Breast epithelium (tissue), 4 donors: ENCODE measurements around the gene KLHL4. TPM values are rescaled to one million over a fixed set of nuclear protein-coding genes. Genes with fewer than 3 reads are reported as not detected.
"Not testable (repeated sequence)": the region's sequence is repeated elsewhere in the genome, so short reads cannot be mapped to it uniquely, and the experiment has no call there.

Experiments used
- DNase-seq, 2 donors: peaks; one replicate each; pipeline ENCODE4 v3.0.0-alpha.2; 2019; ENCODE audit warnings: low spot score in 2 of 2
- H3K27ac ChIP-seq, 2 donors: fragments of 200-600 bp; sonication (generic) in 1 of 2; one replicate each; pipeline ENCODE4 v1.5.1; 2016 to 2019; ENCODE audit warnings: mild to moderate bottlenecking in 1 of 2
- H3K27me3 ChIP-seq, 2 donors: fragments of 200-600 bp; sonication (generic) in 1 of 2; one replicate each; pipeline versions ENCODE4 v1.5.1 to v1.6.0; 2017 to 2019; ENCODE audit warnings: control low read depth in 1 of 2, mild to moderate bottlenecking in 1 of 2
- H3K36me3 ChIP-seq: fragments of 200-600 bp; one replicate; pipeline ENCODE4 v1.5.1; 2019
- H3K4me1 ChIP-seq, 2 donors: fragments of 200-600 bp; sonication (generic); one replicate each; pipeline ENCODE4 v1.5.1; 2016 to 2019; ENCODE audit warnings: control low read depth in 1 of 2
- H3K4me3 ChIP-seq, 3 donors: fragments of 200-600 bp; sonication (generic); 1 replicate in 2 of 3; 2 replicates in 1 of 3; pipeline ENCODE4 v1.5.1; 2016 to 2019; ENCODE audit warnings: mild to moderate bottlenecking in 3 of 3, moderate library complexity in 2 of 3
- H3K9me3 ChIP-seq, 2 donors: fragments of 200-600 bp; sonication (generic) in 1 of 2; one replicate each; pipeline ENCODE4 v1.5.1; 2016 to 2019; ENCODE audit warnings: control low read depth in 1 of 2
- CTCF ChIP-seq, 3 donors: fragments of 450-650 bp; IDR thresholded peaks; one replicate each; pipeline ENCODE4 v1.5.1; 2016 to 2017; ENCODE audit warnings: antibody characterized with exemption in 3 of 3, mild to moderate bottlenecking in 3 of 3, moderate library complexity in 3 of 3
- POLR2A ChIP-seq: fragments of 450-650 bp; IDR thresholded peaks from one replicate; pipeline ENCODE4 v1.6.1; 2016; ENCODE audit warnings: antibody characterized with exemption, mild to moderate bottlenecking, moderate library complexity
- POLR2AphosphoS5 ChIP-seq, 3 donors: sonication (generic); formaldehyde crosslinking; IDR thresholded peaks; one replicate each; pipeline ENCODE4 v1.6.1; 2017; ENCODE audit warnings: antibody characterized with exemption in 3 of 3
- intact Hi-C: fragments of 100-400 bp; cut with DNase I; formaldehyde crosslinking; loops from one replicate; pipeline ENCODE4 v1.15.1; 2023; ENCODE audit warnings: low total_unique reads
- total RNA-seq, 3 donors: library from RNA; depleted of rRNA; stranded (reverse); fragments of >200 nt; gene quantifications; one replicate each; pipeline ENCODE4 v1.1.0, GENCODE V29; 2016

The KLHL4 gene
- total RNA-seq, 3 donors from 2014 or later = 0.66 to 2.1 (median 1.2) TPM

- intact Hi-C loops = no loop called here
- Histone ChIP-seq H3K27ac (no peak overlapping the region), H3K4me1 (no peaks in the 10 kb centered on the region), H3K36me3 (no peaks in the 10 kb centered on the region), H3K4me3 (no peak overlapping the region), H3K27me3 (peaks cover 0 to 25% of the 10 kb centered on the region in 2 donors), H3K9me3 (no peaks in the 10 kb centered on the region)
- TF ChIP-seq CTCF (IDR thresholded peaks at IDR 0.05) = no peak
- no peak for TF ChIP-seq POLR2AphosphoS5 (IDR thresholded peaks at IDR 0.05)
- no peak for TF ChIP-seq POLR2A
- no peak for DNase-seq
These were observed 116.8 kb downstream of the KLHL4 start for GRCh38 chrX:87634361-87634760.

- no peaks in the 10 kb centered on the region for H3K4me1 ChIP-seq
- no peak overlapping the region for H3K4me3 ChIP-seq
- no peak overlapping the region for H3K27ac ChIP-seq
- DNase-seq = no peak
- H3K27me3 ChIP-seq = peaks cover 0 to 29% of the 10 kb centered on the region in 2 donors
- peaks cover 6 to 12% of the 10 kb centered on the region in 2 donors for H3K9me3 ChIP-seq
- intact Hi-C loops = no loop called here
- H3K36me3 ChIP-seq = no peaks in the 10 kb centered on the region
- no peak for TF ChIP-seq POLR2AphosphoS5 (IDR thresholded peaks at IDR 0.05)
- no peak for TF ChIP-seq CTCF (IDR thresholded peaks at IDR 0.05)
- TF ChIP-seq POLR2A = no peak
These were observed 118.9 kb downstream of the KLHL4 start for GRCh38 chrX:87636533-87636932.

- H3K36me3 ChIP-seq, intact Hi-C loops, H3K4me3 ChIP-seq, H3K27ac ChIP-seq, H3K4me1 ChIP-seq, DNase-seq: not testable (repeated sequence)
- Histone ChIP-seq H3K9me3 (peaks cover 10 to 23% of the 10 kb centered on the region in 2 donors), H3K27me3 (peaks cover 0 to 11% of the 10 kb centered on the region in 2 donors)
These were observed 123.8 kb downstream of the KLHL4 start for GRCh38 chrX:87641439-87641838.

- no peak for TF ChIP-seq POLR2AphosphoS5 (IDR thresholded peaks at IDR 0.05)
- no peak for TF ChIP-seq POLR2A
- no peak for TF ChIP-seq CTCF (IDR thresholded peaks at IDR 0.05)
- Histone ChIP-seq H3K4me3 (no peak overlapping the region), H3K27me3 (peaks cover 0 to 27% of the 10 kb centered on the region in 2 donors), H3K9me3 (no peaks in the 10 kb centered on the region), H3K27ac (no peak overlapping the region), H3K36me3 (no peaks in the 10 kb centered on the region), H3K4me1 (no peaks in the 10 kb centered on the region)
- no peak for DNase-seq
- intact Hi-C loops = no loop called here
These were observed 144.2 kb downstream of the KLHL4 start for GRCh38 chrX:87661761-87662160.

- Histone ChIP-seq H3K36me3 (no peaks in the 10 kb centered on the region), H3K9me3 (no peaks in the 10 kb centered on the region), H3K27me3 (peaks cover 0 to 31% of the 10 kb centered on the region in 2 donors), H3K4me1 (no peaks in the 10 kb centered on the region), H3K4me3 (no peak overlapping the region), H3K27ac (no peak overlapping the region)
- no peak for DNase-seq
- intact Hi-C loops = no loop called here
- TF ChIP-seq CTCF (IDR thresholded peaks at IDR 0.05) (no peak), POLR2AphosphoS5 (IDR thresholded peaks at IDR 0.05) (no peak), POLR2A (no peak)
These were observed 145.8 kb downstream of the KLHL4 start for GRCh38 chrX:87663421-87663820.

GRCh38 chrX:87664381-87664780 is 146.8 kb downstream of the KLHL4 start:
- H3K9me3 ChIP-seq = no peaks in the 10 kb centered on the region
- intact Hi-C loops = no loop called here
- TF ChIP-seq POLR2AphosphoS5 (IDR thresholded peaks at IDR 0.05) = no peak
- TF ChIP-seq CTCF (IDR thresholded peaks at IDR 0.05) = peak in 1 of 3 donors; percentile 31
- H3K4me1 ChIP-seq = no peaks in the 10 kb centered on the region
- no peak for DNase-seq
- H3K27ac ChIP-seq = no peak overlapping the region
- no peaks in the 10 kb centered on the region for H3K36me3 ChIP-seq
- no peak overlapping the region for H3K4me3 ChIP-seq
- peaks cover 0 to 32% of the 10 kb centered on the region in 2 donors for H3K27me3 ChIP-seq
